GM10248 (cell line): Measurements from ENCODE around the gene PLOD2.

Experiments used
- CTCF ChIA-PET: fragments of 300-600 bp; sonication (Branson Sonifier 250); formaldehyde crosslinking; extraction: SDS; loops from one replicate; lab custom pipeline; 2021; ENCODE audit warnings: antibody characterized with exemption; lab: Yijun Ruan, JAX
- POLR2A ChIA-PET: fragments of 350-650 bp; sonication (Branson Sonifier 250); formaldehyde crosslinking; extraction: SDS; loops from one replicate; lab custom pipeline; 2020; ENCODE audit warnings: antibody characterized with exemption; lab: Yijun Ruan, JAX
- DNase-seq: peaks from one replicate; pipeline ENCODE4 v3.0.0; 2012; ENCODE audit errors: extremely low spot score
- CTCF ChIP-seq: IDR thresholded peaks from 2 replicates; pipeline ENCODE4 v1.5.1; 2012; ENCODE audit warnings: mild to moderate bottlenecking, low read depth; ENCODE audit errors: extremely low read depth, missing control alignments, control extremely low read depth

Gene PLOD2

GRCh38 chr3:146092230-146092629, 68.8 kb downstream of the PLOD2 start:
- TF ChIP-seq CTCF, result no peak
- POLR2A ChIA-PET, result no interaction called here
- CTCF ChIA-PET, result interaction anchor here (1.2 kb wide), 1 partner anchor 12 kb away, joined by 3 read pairs; no protein-coding TSS in a partner anchor
- DNase-seq, result no peak

DNA sequence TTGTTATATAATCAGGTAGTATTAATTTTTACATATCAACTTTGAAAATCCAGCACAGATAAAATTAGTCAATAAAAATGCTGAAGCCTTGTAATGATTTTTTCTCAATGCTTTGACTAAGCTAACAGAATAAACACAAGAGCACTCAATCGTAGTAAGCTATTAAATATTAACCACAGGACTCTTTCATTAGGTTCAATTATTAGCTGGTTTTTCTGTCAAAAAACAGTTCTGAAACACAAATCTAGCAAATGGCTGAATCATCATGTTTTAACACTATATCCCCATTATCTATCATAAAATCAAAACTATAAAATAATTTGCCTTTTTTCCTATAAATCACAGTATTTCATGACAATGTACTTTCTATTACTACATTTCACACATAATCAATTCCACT, 69.6 kb downstream of the PLOD2 start:
- DNase-seq, result no peak
- CTCF ChIA-PET, result interaction anchor here (1.4 kb wide), 1 partner anchor 10 kb away, joined by 3 read pairs; no protein-coding TSS in a partner anchor
- no peak for TF ChIP-seq CTCF
- POLR2A ChIA-PET, result no interaction called here

GRCh38 chr3:146090521-146090920, 70.5 kb downstream of the PLOD2 start:
- POLR2A ChIA-PET, result no interaction called here
- DNase-seq, result no peak
- CTCF ChIA-PET, result interaction anchor here (0.9 to 1.4 kb wide), 2 partner anchors 9 to 11 kb away, joined by 3 read pairs; no protein-coding TSS in a partner anchor
- no peak for TF ChIP-seq CTCF

- no peak for DNase-seq
- ChIA-PET POLR2A (no interaction called here), CTCF (no interaction called here)
- TF ChIP-seq CTCF, result no peak
Observed at GRCh38 chr3:146088840-146089239, 72.1 kb downstream of the PLOD2 start.

- POLR2A ChIA-PET, result no interaction called here
- TF ChIP-seq CTCF, result no peak
- no peak for DNase-seq
- CTCF ChIA-PET, result interaction anchor here (1.2 kb wide), 1 partner anchor 22 kb away, joined by 3 read pairs; no protein-coding TSS in a partner anchor
Observed at GRCh38 chr3:146087116-146087515, 73.9 kb downstream of the PLOD2 start.

GRCh38 chr3:146086211-146086610, 74.8 kb downstream of the PLOD2 start:
- POLR2A ChIA-PET, result no interaction called here
- CTCF ChIA-PET, result interaction anchor here (1.2 kb wide), 1 partner anchor 21 kb away, joined by 3 read pairs; no protein-coding TSS in a partner anchor
- no peak for DNase-seq
- no peak for TF ChIP-seq CTCF
